ENCODE measurements around the gene SLC6A6.
A peak's percentile ranks its signal among the peaks of the same experiment; 100 is the strongest.

Gene SLC6A6

DNA sequence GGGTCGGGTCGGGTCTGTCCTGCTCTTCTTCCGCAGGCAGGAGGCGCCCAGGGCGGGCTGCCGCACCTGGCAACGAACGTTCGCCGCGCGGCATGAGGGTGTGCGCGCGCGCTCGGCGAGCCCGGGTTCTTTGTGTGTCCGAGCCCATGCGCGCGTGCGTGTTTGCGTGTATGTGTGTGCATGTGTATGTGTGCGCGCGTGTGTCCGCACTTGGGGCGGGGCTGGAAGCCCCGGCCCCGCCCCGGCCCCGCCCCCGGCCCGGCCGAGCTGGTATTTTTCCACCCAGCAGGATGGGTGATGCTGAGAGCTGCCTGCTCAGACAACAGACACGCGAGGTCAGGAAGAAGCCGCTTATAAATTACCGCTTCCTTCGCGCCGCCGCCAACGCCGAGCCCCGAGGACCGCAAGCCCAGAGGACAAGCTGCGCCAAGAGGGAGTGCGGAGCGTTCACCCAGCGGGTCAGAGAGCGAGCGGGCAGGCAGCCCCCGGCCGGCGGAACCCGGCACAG is at the start of gene SLC6A6:
TSS of gene SLC6A6 (plus strand) at position 303 of the 508 bp plus-strand sequence. CDS start 41,029 bp downstream, outside the sequence.
- DNase-seq = peak; percentile 72 to 79

DNA sequence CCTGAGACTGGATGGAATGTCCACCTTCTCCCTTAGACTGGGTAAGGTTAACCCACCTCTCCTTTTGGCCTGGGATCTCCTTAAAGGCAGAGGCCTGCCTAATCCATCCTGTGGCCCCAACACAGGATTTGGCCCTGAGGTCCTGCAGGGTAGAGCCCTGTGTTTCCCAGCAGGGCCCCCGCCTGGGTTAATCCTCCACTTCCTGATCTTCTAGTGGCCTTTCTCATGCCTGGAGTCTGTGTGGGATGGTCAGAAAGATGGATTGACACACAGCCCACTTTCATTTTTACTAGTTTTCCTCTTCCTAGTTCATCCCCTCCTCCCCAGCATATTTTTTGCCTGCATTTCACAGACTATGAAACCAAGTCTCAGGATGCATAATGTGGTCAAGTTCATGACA is 48.9 kb upstream of the SLC6A6 start:
- no peak for DNase-seq

DNA sequence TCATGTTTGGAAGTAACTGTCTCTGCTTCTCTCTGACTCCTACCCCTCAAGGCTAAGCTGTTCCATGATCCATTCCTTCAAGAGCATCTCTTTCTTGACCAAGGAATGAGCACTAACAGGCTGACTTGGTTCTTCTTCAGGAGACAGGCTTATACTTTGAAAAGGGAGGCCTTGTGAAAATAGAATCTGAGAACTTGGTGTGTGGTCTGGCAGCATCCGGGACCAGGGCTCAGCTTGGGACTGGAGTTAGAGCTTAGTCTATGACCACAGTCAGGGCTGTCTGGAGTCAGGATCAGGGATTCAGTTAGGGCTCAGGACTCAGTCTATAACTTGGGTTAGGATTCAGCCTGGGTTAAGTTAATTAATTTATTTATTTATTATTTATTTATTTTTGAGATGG is 44.9 kb upstream of the SLC6A6 start:
- no peak for DNase-seq

DNA sequence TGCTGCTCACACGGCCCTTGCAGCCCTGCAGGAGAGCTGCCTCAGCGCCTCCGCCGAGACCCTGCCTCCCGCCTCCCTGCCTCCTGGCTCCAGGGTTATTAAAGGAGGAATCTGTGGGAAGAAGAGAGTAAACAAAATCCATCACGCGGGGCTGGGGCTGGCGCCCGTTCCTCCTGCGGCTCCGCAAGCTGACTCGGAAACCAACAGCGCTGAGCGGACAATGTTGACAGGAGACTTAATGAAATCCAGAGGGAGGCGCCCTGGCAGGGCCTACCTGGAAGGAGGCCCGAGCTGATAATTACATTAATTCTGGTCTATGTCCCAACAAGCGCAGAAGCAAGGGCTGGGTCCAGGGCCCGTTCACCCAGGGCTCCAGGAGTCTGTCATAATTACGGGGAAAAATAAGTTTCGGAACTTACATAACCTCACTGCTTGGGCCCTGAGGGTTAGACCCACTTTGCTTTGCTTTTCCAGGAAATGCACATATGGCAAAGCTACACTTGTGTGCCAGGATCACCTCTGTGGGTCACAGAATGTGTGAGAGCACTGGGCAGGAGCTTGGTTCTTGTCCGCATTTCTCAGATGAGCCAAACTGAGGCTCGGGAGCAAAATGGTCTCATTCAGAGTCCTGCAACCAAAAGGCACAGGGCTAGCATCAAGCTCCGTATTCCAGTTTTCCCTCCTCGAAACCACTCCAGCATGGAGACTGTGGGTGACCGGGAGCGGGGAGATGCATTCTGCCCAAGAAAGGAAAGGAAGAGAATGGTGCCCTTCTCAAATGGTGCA is 43.8 kb upstream of the SLC6A6 start:
- DNase-seq = no peak

DNA sequence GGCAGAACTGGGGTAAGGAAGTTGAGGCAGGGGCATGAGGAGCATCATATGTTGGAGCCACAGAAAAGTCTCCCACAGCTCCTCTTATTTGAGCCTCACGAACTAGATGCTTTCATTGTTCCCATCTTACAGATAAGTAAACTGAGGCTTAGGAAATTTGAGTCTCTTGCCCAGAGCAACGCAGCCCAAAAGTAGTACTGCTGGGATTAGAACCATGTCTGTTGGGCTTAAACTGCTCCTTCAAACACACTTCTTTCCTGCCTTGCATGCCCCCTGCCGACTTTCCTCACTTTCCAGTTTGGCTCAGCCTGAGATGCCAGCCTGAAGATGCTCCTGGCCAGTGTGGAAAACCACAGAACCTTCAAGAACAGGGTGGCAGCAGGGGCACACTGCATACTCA is 43.1 kb upstream of the SLC6A6 start:
- no peak for DNase-seq

DNA sequence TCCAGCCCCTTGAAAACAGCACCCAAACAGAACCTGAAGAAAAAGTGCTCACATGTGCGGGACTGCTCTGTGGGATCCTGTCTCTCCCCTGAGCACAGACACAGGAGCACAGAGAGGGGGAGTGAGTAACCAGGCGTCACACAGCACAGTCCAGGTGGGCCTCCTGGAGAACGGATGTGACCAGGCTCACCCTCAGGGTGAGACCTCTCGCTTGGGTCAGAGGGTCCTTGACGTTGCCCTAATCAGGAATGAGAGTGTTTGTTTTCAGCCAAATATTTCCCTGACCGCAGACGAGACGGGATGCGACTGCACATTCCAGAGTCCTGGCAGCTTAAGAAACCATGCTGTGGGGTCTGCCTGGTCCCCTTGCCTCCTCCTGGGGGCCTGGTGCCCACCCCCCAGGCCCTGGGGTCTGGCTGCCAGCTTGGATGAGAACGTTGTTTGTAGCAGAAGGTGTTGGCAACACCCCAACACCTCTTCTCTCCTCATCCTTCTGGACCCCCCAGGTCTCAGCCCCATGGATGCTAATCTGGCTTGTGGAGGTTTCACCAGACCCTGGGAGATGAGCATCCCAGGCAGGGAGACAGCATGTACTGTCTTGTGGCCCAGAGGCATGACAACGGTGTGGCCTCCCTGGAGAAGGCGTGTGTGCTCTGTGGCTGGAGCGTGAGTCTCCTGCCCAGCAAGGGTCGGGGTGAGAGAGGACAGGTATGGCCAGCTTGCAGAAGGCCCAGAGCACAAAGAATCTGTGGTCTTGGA is 42.1 kb upstream of the SLC6A6 start:
- DNase-seq = no peak

DNA sequence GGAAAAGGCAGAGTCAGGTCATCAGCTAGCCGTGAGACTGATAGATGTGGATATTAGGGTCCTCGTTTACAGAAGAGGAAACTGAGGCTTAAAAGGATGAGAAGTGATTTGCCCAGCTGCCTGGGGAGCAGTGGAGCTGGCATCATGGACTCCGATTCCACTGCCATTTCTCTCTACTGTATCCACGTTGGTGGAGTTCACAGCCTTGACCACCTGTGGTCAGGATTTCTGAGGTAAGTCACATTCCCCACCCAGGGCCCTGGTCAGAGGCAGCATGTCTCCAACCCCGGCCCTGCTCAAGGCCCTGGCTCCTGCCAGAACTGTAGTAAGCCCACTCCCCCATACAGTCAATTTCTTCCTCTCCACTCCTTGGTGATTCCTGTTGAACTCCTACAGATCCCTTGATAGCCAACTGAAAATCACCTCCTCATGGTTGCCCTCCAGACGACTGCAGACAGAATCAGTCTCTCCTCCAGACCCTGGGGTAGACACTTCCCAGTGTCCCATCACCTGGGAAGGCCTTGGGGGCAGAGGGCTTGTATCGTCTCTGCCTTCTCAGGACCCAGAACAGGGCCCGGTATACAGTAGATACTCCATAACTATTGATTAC is 41.2 kb upstream of the SLC6A6 start:
- no peak for DNase-seq

DNA sequence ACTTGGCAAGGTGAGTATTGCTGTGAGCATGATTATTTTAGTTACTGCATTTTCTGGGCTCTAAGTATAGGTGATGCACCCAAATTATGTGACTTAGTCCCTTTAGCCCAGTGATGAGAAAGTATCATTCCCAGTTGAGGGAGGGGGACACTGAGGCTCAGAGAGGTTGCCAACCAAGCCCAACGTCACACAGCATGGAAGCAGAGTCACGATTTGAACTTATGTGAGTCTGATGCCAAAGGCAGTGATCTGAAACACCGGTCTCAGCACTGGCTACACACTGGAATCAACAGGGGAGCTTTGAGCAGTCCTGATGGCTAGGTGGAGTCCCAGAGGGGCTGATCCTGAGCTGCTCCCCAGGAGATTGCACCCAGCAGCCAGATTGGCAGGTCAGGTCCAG is 39.5 kb upstream of the SLC6A6 start:
- DNase-seq = no peak

DNA sequence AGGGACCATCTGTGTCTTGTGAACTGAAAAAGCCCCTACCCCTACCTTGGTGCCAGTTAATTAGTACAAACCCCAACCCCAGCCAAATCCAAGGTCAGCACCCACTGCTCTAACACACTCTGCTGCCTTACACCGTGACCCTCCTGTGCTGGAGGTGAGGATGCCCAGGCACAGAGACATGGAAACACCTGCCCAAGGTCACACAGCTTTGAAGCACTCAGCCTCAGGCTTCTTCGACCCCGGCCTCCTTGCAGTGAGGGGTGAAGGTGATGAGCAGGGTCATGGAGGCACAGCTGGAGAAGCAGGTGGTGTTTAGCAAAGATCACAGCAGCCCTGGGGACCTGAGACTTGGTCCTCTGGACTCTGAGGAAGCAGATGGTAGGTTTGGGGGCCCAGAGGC is 39.0 kb upstream of the SLC6A6 start:
- no peak for DNase-seq

DNA sequence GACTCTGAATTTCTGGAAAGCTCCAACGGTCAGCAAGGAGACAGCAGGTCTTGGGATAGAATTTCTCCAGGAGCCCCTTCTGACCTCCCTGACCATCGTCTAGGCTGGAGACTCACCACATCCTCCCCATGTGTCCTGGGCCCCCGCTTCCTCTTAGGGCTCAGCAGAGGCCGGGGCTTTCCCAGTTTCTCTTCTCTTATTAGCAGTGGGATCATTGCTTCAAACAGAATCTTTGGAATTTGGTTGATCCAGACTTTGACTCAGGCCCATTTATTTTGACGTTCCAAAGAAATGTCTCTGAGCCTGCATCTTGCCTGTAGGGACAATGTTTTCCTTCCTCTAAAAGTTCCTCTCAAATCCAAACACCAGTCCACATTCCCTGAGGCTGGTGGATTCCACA is 38.4 kb upstream of the SLC6A6 start:
- no peak for DNase-seq

DNA sequence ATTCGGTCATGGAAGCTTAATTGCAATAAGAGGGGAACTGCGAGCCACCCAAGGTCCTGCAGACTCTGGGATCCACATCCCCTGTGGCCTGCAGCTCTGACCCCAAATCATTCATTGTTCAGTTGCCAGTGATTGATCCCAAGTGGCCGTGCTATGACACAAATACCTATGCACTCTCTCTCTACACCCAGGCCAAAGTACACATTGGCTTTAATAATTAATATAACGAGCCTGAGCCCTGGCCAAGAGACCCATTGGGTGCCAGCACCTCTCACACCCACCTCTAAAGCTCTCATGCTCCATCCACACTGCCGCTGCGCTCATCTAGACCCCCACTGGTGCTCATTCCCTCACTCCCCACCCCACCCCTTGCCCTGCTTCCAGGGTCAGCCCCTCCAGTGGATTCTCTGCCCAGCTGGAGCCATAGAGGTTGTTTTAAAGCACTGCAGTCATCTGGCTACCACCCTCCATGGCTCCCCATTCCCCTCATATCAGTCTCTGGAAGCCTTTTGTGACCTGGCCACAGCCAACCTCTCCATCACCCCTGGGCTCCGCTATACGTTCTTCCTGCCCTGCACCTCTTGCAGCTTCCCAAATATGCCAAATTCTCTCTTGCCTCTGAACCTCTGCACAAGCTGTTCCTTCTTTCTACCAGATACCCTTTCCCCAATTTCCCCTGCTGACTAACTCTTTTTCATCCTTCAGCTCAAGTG is 37.7 kb upstream of the SLC6A6 start:
- DNase-seq = no peak

DNA sequence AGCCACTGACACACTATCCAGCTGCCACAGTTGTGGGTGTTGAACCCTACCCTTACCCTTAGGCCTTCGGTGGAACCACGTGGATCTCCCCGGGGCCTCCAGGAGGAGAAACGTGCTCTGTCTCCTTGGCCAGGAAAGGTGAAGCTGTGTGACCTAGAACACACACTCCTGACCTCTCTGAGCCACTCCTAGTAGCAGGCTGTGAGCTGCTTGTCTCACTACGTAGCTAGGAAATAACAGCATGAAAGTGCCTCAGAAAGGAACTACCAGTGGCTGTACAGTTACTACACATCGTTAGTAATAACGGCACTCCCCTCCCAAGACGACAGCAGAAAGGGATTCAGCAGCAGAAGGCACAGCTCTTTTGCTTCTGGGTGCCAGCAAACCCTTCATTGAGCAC is 36.2 kb upstream of the SLC6A6 start:
- no peak for DNase-seq

DNA sequence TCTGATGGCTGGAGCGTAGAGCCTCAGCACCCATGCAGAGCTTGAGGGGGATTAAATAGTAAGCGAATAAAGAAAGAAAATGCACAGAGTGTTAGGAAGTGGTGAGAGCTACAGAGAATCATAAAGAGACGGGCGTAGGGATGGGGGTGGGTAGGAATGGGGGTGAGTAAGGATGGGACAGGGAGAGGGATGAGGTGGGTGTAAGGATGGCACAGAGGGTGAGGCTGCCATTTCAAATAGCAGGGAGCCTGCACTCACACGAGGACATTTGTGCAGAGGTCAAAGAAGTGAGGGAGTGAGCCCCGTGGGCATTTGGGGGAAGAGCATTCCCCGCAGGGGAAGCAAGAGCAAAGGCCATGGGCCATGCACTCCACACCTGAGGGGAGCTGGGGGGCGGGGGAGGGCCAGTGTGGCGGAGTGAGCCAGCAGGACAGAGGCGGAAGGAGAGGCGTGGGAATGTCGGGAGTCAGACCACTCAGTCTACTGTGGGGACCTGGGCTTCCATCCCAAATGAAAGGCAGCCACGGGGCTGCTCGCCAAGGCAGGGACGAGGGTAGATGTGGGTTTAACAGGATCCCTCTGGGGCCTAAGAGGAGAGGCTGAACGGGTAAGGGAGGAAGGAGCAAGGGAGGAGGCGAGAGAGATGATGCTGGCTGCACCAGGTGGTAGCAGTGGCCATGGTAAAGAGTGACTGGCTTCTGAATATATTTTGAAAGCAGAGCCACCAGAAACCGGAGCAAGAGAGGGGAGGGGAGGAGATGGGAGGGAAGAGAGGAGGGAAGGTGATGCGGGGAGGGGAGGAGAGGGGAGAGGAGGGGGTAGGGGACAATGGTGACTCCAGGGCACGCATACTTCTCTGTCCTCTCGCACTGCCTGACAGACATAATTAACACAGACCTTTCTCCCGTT is 35.2 kb upstream of the SLC6A6 start:
- no peak for DNase-seq

DNA sequence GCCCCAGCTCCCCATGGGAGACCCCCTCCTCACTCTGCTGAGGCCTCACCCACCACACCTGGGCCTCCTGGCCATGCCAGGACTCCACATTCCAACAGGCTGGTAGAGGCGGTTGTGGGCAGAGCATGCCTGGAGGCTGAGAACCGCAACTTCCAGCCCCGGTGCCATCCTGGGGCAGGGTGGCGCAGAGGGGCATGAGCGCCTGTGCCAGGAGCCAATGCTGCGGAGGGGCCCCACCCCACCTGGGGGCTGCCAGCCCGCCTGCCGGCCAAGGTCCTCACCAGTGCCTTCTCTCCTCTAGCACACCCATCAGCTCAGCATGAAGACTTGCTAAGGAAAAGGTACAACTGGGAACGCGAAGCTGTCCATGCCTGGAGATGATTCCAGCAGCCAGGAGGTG is 34.3 kb upstream of the SLC6A6 start:
- no peak for DNase-seq

DNA sequence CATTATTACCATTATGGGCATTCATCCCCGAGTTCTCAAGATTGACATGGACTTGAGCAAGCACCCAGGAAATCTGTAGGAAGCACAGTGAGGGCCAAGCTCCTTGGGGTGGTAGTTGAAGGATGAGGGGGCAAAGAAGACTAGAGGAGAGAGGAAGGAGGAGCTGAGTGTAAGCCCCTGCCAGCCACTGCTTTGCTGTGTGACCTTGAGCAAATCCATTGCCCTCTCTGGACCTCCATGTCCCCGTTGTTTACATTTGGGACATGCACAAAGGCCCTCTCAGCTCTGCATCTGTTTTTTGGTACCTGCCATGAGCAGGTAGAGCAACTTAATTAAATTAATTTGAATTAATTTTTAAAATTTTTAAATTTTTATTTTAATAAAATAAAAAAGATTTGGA is 33.5 kb upstream of the SLC6A6 start:
- no peak for DNase-seq

DNA sequence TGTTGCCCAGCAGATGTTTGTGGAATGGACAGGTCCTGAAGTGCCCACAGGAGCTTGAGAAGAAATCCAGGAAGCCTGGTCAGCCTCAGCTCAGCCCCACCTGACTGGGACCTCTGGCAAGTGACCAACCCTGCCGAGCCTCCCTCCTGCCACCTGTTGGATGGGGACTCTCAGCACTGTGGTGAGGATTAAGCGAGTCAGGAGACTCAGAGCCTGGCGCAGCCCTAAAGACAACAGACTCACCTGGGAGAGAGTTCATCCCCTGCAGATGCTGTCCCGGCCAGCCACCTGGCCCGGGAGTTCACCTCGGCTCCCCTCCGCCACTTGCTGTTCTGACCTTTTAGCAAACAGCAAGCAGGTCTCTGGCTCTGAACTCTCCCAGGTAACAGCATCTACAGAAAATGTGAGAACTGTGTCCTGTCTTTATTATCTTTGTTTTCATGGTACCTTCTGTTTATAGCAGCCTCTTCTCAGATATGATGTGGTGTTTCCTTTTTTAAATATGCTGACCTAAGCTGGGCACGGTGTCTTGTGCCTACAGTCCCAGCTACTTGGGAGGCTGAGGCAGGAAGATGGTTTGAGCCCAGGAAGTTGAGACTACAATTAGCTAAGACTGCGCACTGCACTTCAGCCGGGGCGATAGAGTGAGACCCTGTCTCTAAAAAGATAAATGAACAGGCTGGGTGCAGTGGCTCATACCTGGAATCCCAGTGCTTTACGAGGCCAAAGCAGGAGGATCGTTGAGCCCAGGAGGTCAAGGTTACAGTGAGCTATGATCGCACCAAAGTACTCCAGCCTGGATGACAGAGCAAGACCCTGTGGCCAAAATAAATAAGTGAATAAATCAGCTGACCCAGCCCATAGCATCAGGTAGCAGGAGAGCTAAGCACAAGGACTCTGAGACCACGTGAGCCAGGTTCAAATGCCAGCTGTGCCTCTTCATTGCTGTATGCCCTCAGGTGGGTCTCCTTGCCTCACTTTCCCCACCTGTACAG is 32.4 kb upstream of the SLC6A6 start:
- no peak for DNase-seq

DNA sequence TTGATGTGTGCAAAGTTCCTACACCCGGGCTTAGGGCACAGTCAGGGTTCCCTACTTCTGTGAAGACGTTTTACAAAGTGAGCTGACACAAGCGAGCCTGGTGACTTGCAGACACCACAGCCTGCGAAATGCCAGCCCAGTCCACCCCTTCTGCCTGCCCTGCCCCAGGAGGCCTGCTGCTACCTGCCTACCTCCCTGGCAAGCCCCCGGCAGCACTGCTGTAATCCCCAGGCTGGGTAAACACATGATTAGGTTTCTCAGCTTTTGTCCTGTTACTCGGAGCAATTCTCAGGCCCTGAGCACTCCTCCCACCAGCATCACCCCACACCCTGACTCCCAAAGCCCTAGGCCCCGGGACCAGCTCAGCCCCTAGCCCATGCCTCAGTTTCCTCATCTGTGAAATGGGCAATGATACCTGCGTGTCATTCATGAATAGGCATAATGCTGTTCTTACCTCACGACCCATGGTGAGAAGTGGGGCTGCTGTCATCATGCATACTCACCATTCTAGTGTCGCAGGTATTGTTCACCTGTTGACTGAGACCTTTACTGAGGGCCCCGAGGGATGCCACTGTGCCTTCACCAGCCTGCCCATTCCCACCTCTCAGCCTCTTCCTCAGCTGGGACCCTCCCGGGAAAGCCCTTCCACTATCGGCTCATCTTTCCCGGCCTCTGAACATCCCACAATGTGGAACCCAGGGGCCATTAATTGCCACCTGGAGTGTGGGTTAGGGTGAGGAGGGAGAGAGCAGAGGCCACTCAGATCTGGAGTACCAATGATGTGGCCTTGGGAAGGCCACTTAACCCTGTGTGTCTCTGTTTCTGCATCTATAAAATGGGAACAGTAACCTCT is 31.5 kb upstream of the SLC6A6 start:
- no peak for DNase-seq

DNA sequence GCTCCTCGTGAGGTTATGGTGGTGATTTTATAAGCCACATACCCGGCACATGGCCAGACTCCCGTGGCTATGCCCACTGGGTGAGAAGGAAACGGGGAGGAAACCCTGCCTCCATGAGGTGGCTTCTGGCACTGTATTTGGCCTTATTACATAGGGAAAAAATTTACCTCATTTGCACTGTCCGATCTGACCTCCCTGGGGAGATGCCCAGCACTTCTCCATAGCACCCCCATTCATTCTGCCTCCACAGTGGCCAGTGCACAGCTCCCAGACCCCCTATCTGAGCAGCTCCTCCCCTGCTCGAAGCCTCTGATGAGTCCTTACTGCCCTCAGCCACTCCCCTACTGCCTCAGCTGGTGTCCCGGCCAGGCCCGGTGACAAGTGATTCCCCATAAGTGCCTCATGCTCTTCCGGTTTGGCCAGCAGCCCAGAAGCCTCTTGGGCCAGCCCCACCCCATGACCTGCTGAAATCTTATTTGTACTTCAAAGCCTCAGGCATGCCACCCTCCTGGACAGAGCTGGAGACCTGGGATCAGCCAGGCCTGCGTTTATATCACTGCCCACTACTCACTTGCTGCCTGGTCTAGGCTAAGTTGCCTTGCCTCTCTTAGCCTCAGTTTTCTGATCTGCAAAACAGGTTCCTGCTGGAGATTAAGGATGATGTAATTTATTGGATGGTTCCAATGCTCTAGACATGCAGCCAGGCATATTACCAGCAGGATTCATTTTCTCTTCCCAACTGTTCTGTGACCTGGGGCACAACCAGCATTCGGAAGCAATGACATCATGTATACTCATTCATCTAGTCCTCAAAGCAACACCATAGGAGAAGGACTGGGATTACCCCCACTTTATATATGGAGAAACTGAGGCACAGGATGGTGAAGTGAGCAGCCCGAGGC is 30.6 kb upstream of the SLC6A6 start:
- peak; percentile 50 to 63 for DNase-seq

DNA sequence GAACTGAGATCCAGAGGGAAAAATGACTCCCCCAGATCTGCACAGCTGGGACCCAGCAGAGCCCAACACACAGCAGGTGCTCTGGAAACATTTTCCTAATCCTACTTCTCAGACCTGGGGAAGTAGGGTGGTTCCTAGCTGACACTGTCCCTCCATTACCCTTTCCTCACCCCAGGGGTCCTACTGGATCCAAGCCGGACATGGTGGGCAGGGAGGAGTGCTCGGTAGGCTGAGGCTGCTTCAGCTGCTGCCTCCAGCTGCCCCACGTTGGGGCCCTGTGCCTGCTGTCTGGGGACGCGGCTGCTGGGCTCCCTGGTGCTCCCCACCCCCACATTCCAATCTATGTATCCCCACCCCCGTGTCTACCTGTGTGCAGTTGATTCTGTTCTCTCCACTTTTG is 29.8 kb upstream of the SLC6A6 start:
- no peak for DNase-seq
